Lower lobe of right lung (tissue), 2 donors: ENCODE measurements around the gene DYRK1A. TPM values are rescaled to one million over a fixed set of nuclear protein-coding genes. Genes with fewer than 3 reads are reported as not detected.
"Not testable (repeated sequence)": the region's sequence is repeated elsewhere in the genome, so short reads cannot be mapped to it uniquely, and the experiment has no call there.

ENCODE experiments used
- ATAC-seq, 2 donors: fragments of 200-7000 bp; cut with Tn5 transposase; one replicate each; pipeline ENCODE4 v1.9.1; 2020 to 2022; ENCODE audit warnings: mild to moderate bottlenecking in 2 of 2, moderate library complexity in 2 of 2
- DNase-seq: peaks from one replicate; pipeline ENCODE4 v3.0.0-alpha.2; 2020
- H3K27ac ChIP-seq: fragments of 200-600 bp; one replicate; pipeline ENCODE4 v1.8.0; 2022
- H3K27me3 ChIP-seq: fragments of 200-600 bp; one replicate; pipeline ENCODE4 v1.8.0; 2022; ENCODE audit warnings: low read depth
- H3K36me3 ChIP-seq: fragments of 200-600 bp; one replicate; pipeline ENCODE4 v1.8.0; 2022; ENCODE audit warnings: mild to moderate bottlenecking
- H3K4me1 ChIP-seq: fragments of 200-600 bp; one replicate; pipeline ENCODE4 v1.8.0; 2022
- H3K4me3 ChIP-seq: fragments of 200-600 bp; one replicate; pipeline ENCODE4 v1.8.0; 2022; ENCODE audit warnings: mild to moderate bottlenecking
- H3K9me3 ChIP-seq: fragments of 200-600 bp; one replicate; pipeline ENCODE4 v1.8.0; 2022
- intact Hi-C: fragments of 100-400 bp; cut with DNase I; formaldehyde crosslinking; loops from one replicate; pipeline ENCODE4 v1.11.0; 2022
- total RNA-seq: library from RNA; stranded (reverse); fragmentation: NEBNext Ultra II Directional; extraction: Animal tissue kit (Norgen Biotek cat#: 25700); gene quantifications from one replicate; pipeline ENCODE4 v1.2.1, GENCODE V29; 2021
- TF ChIP-seq, protein P1 (sequence below): fragments of 200-600 bp; IDR thresholded peaks from one replicate; pipeline ENCODE4 v1.8.0; 2022; ENCODE audit warnings: antibody characterized with exemption, mild to moderate bottlenecking
- donor health status: DM: no; HTN: yes; CAD: no; lungs with severe emphysema.

Gene DYRK1A
- total RNA-seq, 1 donor from 2014 or later, result 67.7 TPM

DNA sequence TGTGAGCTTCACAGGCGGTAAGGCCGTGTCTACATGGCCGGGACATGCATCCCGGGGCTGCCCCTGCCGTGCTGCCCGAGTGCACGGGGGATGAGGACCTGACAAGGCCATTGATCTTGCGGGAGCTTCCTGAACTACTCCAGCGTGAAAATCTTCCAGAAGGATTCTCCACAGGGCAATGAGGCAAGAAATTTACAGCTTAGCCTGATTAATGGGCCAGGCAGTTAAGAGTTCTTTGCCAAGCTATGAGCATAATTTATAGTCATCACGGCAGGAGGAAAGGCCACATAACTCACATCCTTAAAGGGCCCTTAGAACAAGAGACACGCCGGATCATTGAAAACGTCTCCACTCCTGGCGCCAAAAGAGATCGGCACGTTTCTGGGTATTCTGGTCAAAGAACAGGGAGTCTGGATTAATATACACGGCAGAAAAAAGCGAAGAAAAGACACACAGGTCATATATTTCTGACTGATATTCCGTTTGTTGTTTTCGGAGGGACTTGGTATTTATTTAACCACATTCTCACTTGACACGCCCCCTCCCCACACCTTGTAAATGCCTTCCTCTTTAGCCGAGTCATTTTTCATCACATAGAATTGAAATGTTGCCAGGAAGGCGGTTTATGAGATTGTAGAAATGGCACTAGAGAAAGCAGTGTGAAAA, 180.5 kb downstream of the DYRK1A start:
- ATAC-seq (no peak), DNase-seq (no peak)
- Histone ChIP-seq H3K27ac (no peak overlapping the region), H3K27me3 (no peaks in the 10 kb centered on the region), H3K36me3 (no peaks in the 10 kb centered on the region), H3K4me3 (no peak overlapping the region), H3K4me1 (peaks cover 14% of the 10 kb centered on the region), H3K9me3 (peaks cover 7% of the 10 kb centered on the region)
- intact Hi-C loops, result no loop called here
- TF ChIP-seq, protein P1, sequence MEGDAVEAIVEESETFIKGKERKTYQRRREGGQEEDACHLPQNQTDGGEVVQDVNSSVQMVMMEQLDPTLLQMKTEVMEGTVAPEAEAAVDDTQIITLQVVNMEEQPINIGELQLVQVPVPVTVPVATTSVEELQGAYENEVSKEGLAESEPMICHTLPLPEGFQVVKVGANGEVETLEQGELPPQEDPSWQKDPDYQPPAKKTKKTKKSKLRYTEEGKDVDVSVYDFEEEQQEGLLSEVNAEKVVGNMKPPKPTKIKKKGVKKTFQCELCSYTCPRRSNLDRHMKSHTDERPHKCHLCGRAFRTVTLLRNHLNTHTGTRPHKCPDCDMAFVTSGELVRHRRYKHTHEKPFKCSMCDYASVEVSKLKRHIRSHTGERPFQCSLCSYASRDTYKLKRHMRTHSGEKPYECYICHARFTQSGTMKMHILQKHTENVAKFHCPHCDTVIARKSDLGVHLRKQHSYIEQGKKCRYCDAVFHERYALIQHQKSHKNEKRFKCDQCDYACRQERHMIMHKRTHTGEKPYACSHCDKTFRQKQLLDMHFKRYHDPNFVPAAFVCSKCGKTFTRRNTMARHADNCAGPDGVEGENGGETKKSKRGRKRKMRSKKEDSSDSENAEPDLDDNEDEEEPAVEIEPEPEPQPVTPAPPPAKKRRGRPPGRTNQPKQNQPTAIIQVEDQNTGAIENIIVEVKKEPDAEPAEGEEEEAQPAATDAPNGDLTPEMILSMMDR, result no peak

DNA sequence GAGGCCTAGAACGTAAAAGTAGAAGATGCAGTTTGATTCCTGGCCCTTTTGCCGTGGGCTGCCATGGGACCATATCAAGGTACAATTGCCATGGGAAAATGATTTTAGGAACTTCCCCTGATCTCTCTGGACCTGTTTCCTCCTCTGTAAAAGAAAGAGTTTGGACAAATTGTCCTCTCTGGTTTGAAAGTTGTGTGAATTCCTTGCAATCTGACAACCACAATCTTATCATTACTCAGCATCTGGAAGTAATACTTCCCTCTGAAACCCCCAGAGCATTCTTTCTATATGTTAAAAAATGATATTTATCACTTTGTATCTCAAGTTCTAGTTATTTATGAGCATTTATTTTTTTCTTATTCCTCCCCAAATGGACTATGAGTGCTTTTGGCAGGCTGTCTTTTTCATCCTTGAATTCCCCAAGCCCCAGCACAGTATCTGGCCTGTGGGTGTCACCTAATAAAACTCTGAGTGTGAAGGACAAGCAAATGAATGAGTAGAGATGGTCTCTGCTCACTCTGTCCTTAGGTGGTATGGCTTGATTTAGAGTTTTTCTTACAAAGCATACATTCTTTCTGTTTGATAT, 181.1 kb downstream of the DYRK1A start:
- intact Hi-C loops, result no loop called here
- Histone ChIP-seq H3K4me3 (no peak overlapping the region), H3K27me3 (no peaks in the 10 kb centered on the region), H3K36me3 (no peaks in the 10 kb centered on the region), H3K4me1 (peaks cover 14% of the 10 kb centered on the region), H3K9me3 (peaks cover 3% of the 10 kb centered on the region), H3K27ac (no peak overlapping the region)
- no peak for DNase-seq
- TF ChIP-seq, protein P1, result no peak
- ATAC-seq, result no peak

DNA sequence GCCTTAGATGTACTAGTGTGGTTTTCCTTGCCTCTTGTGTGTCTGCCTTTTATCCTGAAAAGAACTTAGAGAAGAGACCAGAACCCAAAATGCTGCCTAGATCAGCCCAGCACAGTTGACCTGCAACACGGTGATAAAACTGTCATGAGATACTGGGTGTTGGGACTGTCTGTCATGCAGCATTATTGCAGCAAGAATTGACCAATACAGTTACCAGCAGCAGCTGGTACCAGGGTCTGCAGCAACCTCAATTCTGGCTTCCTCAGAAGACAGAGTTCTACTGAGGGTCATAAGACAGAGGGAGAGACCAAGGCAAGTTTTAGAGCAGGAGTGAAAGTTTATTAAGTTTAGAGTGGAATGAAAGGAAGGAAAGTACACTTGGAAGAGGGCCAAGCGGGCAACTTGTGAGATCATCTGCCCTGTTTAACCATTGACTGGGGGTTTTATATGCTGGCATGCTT, 182.0 kb downstream of the DYRK1A start:
- Histone ChIP-seq H3K4me1 (peaks cover 14% of the 10 kb centered on the region), H3K27me3 (no peaks in the 10 kb centered on the region), H3K27ac (no peak overlapping the region), H3K9me3 (no peaks in the 10 kb centered on the region), H3K36me3 (no peaks in the 10 kb centered on the region), H3K4me3 (no peak overlapping the region)
- intact Hi-C loops, result no loop called here
- TF ChIP-seq, protein P1, result no peak
- ATAC-seq (no peak), DNase-seq (no peak)

DNA sequence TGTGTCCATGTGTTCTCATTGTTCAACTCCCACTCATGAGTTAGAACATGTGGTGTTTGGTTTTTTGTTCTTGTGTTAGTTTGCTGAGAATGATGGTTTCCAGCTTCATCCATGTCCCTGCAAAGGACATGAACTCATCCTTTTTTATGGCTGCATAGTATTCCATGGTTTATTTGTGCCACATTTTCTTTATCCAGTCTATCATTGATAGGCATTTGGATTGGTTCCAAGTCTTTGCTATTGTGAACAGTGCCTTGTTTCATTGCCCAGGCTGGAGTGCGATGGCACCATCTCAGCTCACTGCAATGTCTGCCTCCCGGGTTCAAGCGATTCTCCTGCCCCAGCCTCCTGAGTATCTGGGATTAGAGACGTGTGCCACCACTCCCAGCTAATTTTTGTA, 183.2 kb downstream of the DYRK1A start:
- intact Hi-C loops, DNase-seq, H3K36me3 ChIP-seq, H3K4me3 ChIP-seq, H3K9me3 ChIP-seq, ATAC-seq, H3K27ac ChIP-seq, H3K27me3 ChIP-seq: not testable (repeated sequence)
- H3K4me1 ChIP-seq, result peaks cover 14% of the 10 kb centered on the region

DNA sequence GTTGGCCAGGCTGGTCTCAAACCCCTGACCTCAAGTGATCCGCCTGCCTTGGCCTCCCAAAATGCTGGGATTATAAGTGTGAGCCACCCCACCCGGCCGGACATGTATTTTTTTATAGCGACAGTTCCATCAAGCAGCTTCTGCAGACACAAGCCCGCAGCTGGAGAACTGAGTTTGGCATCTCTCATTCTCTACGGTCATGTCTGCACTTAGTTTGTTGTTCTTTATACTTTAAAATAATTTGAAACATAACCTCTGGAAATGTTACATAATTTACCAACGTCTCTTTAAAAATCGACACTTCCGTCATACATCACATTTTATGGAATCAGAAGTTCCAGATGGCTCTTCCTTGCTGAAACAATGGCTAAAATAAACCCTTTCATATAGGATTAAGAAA, 183.6 kb downstream of the DYRK1A start:
- intact Hi-C loops, result no loop called here
- TF ChIP-seq, protein P1, result no peak
- ATAC-seq (no peak), DNase-seq (no peak)
- Histone ChIP-seq H3K4me3 (no peak overlapping the region), H3K27me3 (no peaks in the 10 kb centered on the region), H3K4me1 (peaks cover 14% of the 10 kb centered on the region), H3K9me3 (no peaks in the 10 kb centered on the region), H3K36me3 (no peaks in the 10 kb centered on the region), H3K27ac (no peak overlapping the region)

DNA sequence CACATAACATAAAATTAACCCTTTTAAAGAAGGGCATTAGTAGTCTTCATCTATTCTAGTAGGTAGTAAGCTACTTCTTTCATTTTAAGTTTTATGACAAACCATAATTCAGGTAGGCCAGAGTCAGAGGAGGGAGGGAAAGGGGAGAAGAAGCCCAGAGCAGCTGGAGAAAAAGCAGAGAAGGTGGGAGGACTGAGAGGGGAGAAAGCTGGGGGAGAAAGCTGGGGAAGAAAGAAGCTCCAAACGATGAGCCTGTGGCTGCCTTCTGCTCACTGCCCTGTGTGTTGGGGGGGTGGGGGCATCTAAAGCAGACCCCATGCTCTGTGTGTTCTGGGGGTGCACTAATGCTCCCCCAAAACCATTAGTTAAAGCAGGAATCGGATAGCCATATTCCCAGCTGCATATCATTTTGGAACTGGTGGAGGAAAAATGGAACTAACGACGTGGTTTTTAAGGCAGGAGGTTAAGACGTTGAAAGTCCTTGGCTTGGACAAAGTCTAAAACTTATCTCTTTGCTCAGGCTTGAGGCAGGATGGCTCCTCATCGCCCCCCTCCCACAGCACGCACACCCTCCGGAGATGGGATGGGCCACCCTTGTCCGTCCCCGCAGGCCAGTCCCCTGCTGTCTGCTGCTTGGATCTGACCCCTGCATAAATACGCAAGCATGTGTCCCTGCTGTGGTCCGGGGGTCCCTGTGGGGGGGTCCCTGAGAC, 184.2 kb downstream of the DYRK1A start:
- intact Hi-C loops, result no loop called here
- peaks cover 14% of the 10 kb centered on the region for H3K4me1 ChIP-seq
- no peaks in the 10 kb centered on the region for H3K36me3 ChIP-seq
- H3K27ac ChIP-seq, result no peak overlapping the region
- TF ChIP-seq, protein P1, result no peak
- ATAC-seq (no peak), DNase-seq (no peak)
- H3K9me3 ChIP-seq, result no peaks in the 10 kb centered on the region
- H3K27me3 ChIP-seq, result no peaks in the 10 kb centered on the region
- H3K4me3 ChIP-seq, result peak overlapping the region; percentile 8
